Ishikawa (cell line): ENCODE measurements around the gene GPRASP2.

ENCODE experiments used
- CREB1 ChIP-seq: IDR thresholded peaks from 2 replicates; pipeline ENCODE4 v1.6.1; 2012; ENCODE audit warnings: low read depth
- EGR1 ChIP-seq: IDR thresholded peaks from 2 replicates; pipeline ENCODE4 v1.6.1; 2012
- EP300 ChIP-seq: IDR thresholded peaks from 2 replicates; pipeline ENCODE4 v1.6.1; 2012; ENCODE audit warnings: borderline replicate concordance
- FOXM1 ChIP-seq: IDR thresholded peaks from 2 replicates; pipeline ENCODE4 v1.6.1; 2012; ENCODE audit warnings: low read depth, borderline replicate concordance
- MAX ChIP-seq: IDR thresholded peaks from 2 replicates; pipeline ENCODE4 v1.6.1; 2012
- NFIC ChIP-seq: IDR thresholded peaks from 2 replicates; pipeline ENCODE4 v1.6.1; 2012
- RAD21 ChIP-seq: IDR thresholded peaks from 2 replicates; pipeline ENCODE4 v1.6.1; 2012; ENCODE audit warnings: low read depth
- REST ChIP-seq: IDR thresholded peaks from 2 replicates; pipeline ENCODE4 v1.6.1; 2012; ENCODE audit warnings: low read depth, mild to moderate bottlenecking
- TAF1 ChIP-seq: IDR thresholded peaks from 2 replicates; pipeline ENCODE4 v1.6.1; 2012; ENCODE audit warnings: low read depth, mild to moderate bottlenecking
- TCF12 ChIP-seq: IDR thresholded peaks from 2 replicates; pipeline ENCODE4 v1.6.1; 2012; ENCODE audit warnings: low read depth
- TEAD4 ChIP-seq: IDR thresholded peaks from 2 replicates; pipeline ENCODE4 v1.6.1; 2012
- USF1 ChIP-seq: IDR thresholded peaks from 2 replicates; pipeline ENCODE4 v1.6.1; 2012
- YY1 ChIP-seq: IDR thresholded peaks from 2 replicates; pipeline ENCODE4 v1.6.1; 2012; ENCODE audit warnings: low read depth
- ZBTB7A ChIP-seq: IDR thresholded peaks from 2 replicates; pipeline ENCODE4 v1.6.1; 2012; ENCODE audit warnings: low read depth

GRCh38 chrX:102745513-102745856 lies 33.2 kb downstream of the GPRASP2 start:
- TF ChIP-seq FOXM1 (no peak), EP300 (no peak), ZBTB7A (no peak), TAF1 (no peak), RAD21 (no peak), CREB1 (no peak), REST (no peak), TEAD4 (no peak), USF1 (no peak), MAX (no peak), TCF12 (no peak), YY1 (no peak), NFIC (no peak), EGR1 (no peak)
